Middle frontal gyrus (tissue), 1 donor: ENCODE data around the gene COL20A1.

Experiments used
- DNase-seq: peaks from one replicate; pipeline ENCODE4 v3.0.0-alpha.2; 2015; ENCODE audit warnings: low spot score; ENCODE audit errors: extremely low spot score

The COL20A1 gene

GRCh38 chr20:63360850-63361518 lies 68.0 kb downstream of the COL20A1 start, which contains the start of gene CHRNA4:
CHRNA4 (minus strand) TSS chr20:63361349; CDS start chr20:63361165, 184 bp downstream.
- DNase-seq: no peak

DNA sequence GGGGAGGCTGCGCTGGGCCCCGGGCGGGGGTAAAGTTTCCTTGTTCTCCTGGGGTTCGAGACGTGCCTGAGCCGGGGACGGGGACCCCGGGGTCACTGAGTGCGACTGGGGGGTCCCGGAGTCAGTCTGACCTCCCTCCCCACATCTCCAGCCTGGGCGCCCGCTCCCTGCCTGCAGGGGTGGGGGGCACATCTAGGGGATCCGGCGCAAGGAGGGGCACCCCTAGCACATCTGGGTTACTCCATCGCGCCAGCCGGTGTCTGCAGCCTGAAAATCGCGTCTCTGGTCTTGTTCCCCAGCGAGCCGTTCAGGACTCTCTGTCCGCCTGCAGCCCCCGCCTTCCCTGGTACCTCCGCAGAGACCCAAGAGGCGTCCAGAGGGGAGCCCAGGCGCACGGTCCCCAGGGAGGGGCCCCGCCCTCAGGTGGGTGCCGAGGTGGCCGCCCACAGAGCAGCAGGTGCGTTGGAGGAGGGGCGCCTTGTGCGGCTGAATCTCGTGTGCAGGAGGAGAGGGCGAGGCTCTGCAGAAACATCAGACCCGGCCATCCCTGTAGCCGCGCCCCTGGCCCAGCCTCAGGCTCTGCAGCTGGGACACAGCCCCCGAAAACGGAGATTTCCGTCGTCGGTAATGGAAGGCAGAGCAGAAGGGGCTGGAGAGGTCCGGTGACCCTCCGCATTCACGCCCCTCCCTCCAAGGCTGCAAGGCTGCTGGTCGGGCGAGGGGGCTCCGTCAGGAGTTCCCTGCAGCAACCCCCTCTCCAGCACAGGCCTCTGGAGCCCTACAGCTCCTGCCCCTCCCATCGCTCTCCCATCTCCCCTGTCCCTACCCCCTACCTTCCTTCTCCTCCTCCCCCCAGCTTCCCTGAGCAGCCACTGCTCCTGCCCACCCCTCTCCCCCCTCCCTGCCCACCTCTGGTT lies 68.8 kb downstream of the COL20A1 start:
- no peak for DNase-seq

DNA sequence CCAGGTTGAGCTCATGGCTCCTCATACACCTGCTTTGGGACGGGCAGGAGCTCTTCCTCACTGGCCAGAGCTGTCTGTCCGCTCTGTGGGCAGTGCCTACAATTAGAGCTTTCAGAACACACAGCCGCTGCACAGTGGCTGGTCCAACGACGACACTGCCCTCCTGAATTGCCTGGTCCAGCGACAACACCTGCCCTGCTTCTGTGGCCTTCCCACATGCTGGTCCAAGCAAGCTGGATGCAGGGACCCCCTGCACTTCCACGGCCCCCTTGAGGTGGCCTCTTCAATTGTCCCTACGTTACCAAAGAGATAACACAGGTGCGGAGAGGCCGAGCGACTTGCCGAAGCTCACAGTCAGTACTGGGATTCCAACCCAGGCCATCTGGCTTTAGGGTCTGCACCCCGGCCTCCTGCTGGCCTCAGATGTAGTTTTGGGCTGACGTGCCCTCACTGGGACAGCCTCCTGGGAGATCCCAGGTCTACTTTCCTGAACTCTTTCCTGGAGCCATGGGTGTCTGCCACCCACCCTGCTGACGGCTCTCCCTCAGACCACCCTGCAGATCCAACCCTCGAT lies 69.5 kb downstream of the COL20A1 start:
- DNase-seq: no peak

GRCh38 chr20:63363013-63363957 lies 70.3 kb downstream of the COL20A1 start:
- DNase-seq: no peak

- no peak for DNase-seq
Measured at GRCh38 chr20:63363981-63364561, 71.1 kb downstream of the COL20A1 start.

- DNase-seq: no peak
Measured at GRCh38 chr20:63364801-63365585, 72.0 kb downstream of the COL20A1 start.

DNA sequence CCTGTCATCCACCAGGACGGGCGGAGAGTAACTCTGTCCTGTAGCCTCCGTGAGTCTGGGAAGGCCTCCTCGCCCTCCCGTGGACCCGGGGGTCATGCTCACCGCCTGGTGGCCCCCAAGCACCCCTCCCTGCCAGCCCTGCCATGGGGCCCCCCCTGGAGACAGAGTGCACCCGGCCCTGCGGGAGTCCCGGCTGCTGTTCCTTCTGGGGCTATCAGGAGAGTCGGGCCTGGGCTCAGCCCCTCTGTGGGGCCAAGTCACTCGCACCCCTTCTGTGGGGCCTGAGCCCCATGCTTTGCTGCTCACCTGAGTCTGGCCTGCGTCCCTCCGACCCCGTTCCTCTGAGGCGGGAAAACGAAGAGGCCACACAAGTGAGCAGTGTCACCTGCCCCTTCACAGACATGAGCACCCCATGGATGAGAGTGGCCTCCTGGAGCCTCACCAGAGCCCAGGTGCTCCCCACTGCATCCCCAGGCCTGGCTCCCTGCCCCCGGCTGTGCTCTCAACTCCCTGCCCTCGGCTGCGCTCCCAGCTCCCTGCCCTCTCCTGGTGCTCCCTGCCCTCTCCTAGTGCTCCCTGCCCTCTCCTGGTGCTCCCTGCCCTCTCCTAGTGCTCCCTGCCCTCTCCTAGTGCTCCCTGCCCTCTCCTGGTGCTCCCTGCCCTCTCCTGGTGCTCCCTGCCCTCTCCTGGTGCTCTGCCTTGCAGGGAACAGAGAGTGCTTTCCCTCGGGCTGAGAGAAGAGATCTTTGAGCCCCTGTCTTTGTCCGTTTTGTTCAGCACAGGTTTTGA lies 72.8 kb downstream of the COL20A1 start:
- DNase-seq: no peak

DNA sequence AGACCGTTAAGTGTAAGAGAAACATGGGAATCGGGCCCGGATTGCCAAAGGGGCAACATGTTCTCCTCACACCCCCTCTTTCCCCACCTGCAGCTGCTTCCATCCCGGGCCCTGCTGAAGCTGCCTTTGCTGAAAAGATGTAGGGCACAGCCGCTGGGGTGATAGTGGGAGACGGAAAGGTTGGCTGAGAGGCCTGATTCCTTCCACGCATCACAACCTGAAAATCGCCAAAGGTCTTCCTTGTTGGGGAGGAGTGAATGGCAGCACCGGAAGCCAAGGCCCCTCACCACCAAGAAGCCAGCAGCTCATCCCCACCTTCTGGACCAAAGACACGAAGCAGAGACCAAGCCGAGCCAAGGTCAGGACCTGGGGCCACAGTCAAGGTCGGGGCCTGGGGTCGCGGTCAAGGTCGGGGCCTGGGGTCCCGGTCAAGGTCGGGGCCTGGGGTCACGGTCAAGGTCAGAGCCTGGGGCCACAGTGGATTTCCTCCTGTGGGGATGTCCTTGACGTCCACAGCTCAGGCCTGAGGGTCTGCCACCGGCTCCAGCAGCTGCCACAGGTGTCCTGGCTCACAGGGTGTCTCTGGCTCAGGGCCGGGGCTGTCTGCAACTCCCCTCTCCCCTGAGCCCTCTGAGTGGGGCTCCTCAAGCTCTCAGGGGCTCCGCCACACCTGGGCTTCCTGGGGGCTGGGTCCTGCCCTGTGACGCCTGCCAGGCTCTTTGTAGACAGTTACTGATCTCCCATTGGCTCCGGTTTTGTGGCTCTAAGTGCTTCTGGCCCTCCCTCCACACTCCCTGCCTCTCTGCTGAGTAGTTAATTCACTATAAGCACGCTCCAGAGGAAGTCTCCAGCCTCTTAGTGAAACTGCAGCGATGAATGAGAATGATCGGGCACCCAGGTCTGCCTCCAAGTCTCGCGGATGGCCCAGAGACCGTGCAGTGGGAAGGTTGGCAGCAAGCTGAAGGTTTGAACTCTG lies 73.7 kb downstream of the COL20A1 start:
- no peak for DNase-seq

- DNase-seq: no peak
Measured at GRCh38 chr20:63367446-63368055, 74.6 kb downstream of the COL20A1 start.

DNA sequence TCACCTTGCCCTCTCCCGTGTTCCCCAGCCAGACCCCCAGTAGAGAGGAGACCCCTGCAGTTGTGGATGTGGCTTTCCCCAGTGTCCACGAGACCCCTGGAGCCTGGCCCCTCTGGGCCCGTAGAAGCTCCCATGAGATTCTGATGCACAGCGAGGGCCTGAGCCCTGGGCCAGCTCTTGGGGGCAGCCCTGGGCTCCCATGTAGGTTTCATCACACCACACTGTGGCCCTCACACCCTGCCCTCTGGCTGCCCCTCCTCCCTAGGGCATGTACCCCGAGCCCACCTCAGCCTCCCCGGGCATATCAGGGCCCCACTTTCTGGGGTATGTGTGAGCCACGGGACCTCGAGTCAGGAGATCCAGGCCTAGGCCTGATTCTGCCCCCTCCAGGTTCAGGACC lies 75.2 kb downstream of the COL20A1 start:
- DNase-seq: no peak

DNA sequence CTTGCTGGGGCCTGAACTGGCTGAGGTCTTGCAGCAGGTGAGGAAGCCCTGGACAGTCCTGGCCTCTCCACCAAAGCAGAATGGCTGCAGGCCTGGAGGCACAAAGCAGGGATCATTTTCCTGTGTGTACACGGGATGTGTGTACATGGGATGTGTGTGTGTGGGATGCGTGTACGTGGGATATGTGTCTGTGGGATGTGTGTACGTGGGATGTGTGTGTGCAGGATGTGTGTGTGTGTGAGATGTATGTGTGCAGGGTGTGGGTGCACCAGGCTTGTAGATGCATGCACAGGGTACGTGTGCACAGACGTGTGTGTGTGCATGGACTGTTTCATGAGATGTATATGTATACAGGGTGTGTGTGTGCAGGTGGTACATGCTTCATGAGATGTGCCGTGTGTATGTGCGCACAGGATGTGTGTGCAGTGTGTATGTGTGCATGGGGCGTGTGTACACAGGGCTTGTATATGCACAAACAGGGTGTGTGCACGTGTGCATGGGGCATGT lies 76.1 kb downstream of the COL20A1 start:
- DNase-seq: no peak

DNA sequence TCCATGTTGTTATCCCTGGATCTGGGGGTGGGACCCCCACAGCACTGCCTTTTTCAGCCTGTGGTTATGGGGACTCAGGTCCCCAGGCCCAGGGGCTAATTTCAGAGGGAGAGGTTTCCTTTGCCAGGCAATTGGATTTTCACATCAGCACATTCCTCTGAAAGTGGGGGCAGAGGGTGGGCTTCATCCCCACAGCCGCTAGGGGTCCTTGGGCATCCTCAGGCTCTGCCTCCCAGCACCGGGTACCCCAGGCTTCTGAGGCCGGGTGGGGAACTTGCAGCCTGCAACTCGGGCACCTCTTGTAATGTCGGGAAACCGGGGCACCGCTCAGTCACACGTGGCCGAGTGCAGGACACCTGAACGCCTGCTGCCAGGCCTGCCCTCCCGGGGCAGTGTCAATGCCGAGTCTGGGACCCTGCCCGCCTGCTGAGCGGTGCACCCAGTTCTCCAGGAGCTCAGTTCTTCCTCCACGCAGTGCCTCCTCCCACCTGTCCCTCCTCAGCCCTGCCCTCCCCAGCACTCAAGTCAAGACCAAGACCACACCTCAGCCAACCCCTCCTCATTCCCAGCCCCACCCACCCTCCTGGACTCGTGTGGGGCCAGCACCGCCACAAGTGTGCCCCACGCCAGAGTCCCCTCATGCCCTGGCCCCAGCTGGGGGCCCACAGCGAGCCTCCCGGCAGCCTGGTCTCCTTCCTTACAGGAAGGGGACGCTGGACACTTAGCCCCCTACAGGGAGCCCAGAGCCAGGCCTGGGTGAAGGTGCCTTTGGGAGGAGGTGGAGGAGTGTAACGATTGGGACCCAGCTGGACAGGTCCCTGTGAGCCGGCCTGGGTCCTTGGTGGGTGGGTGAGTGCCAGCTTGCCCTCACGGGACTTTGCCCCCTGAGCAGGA lies 77.0 kb downstream of the COL20A1 start:
- no peak for DNase-seq

DNA sequence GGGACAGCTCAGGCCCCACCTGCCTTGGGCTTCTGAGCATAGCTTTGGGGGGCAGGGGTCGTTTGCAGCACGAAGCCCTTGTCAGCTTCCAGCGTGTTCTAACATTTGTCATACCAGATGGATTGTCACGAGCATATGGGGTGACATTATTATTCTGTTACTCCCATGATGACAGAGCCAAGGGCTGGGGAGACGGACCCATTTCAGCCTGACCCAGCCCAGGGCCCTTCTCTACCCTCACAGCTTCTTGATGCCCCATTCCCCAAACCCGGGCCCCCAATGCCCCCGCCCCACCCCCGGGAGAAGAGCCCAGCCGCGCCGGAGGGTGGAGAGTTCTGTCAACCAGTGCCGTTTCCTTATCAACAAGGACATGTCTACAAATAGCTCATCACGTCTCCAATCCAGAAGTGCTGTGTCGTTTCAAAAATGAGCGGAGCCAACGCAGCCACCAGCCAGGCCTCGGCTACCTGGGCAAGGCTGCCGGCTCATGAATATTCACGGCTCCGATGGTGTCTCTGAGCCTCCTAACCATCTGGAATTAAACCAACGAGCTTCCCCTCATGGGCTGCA lies 77.7 kb downstream of the COL20A1 start:
- no peak for DNase-seq

DNA sequence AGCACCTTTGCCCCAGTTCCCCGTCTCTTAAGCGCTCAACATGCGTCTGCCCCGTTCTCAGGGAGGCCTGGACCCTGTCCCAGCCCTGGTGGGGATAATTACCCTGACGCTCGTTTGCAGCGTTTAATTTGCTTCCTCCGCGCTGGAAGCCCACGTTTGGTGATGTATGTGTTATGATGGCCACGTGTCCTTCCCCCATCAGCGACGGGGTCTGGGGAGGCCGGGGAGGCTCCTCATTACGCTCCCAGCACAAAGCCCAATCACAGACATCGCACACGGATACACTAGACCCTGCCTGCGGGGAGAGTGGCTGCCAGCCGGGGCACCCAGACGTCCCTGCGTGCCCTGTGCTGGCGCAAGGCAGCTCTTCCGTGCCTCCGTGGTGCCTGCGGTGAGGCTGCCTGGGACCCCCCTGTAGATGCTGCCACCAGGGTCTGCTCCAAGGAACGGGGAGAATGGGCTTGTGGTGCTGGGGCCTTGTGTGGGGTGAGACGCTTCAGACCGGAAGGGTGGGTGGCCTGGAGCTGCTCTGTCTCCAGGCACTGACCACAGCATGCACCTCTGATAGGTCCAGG lies 78.4 kb downstream of the COL20A1 start:
- DNase-seq: no peak
